GM19455 (cell line): ENCODE results near the gene CA9.
A peak's percentile ranks its signal among the peaks of the same experiment; 100 is the strongest.

Experiments used
- ATAC-seq: cut with Tn5 transposase; IDR thresholded peaks from one replicate; pipeline ENCODE4 v1.9.1; 2021; ENCODE audit not compliant: unreplicated experiment

CA9 gene

GRCh38 chr9:35651956-35652828 is 21.5 kb upstream of the CA9 start:
- no peak for ATAC-seq

GRCh38 chr9:35652829-35653209 is 20.9 kb upstream of the CA9 start:
- ATAC-seq: no peak

GRCh38 chr9:35653611-35654010 is 20.1 kb upstream of the CA9 start:
- no peak for ATAC-seq

- no peak for ATAC-seq
Observed at GRCh38 chr9:35656348-35656747, 17.4 kb upstream of the CA9 start.

GRCh38 chr9:35656831-35657545 is 16.7 kb upstream of the CA9 start:
- no peak for ATAC-seq

- peak; percentile 86 for ATAC-seq
Observed at GRCh38 chr9:35657546-35658136, 16.1 kb upstream of the CA9 start, which contains the start of gene RMRP. Gene RMRP, minus strand, starts transcription at chr9:35658019.

- ATAC-seq: peak; percentile 62
Observed at GRCh38 chr9:35658137-35658967, 15.4 kb upstream of the CA9 start, which contains the start of gene CCDC107. Gene CCDC107, plus strand, starts transcription at chr9:35658292. Its CDS starts 88 bp downstream, at chr9:35658380.

- ATAC-seq: no peak
Observed at GRCh38 chr9:35658968-35659220, 14.8 kb upstream of the CA9 start.

- ATAC-seq: no peak
Observed at GRCh38 chr9:35659340-35659739, 14.4 kb upstream of the CA9 start.

GRCh38 chr9:35660966-35661415 is 12.7 kb upstream of the CA9 start:
- ATAC-seq: no peak

- ATAC-seq: no peak
Observed at GRCh38 chr9:35661756-35662350, 11.9 kb upstream of the CA9 start.

- ATAC-seq: no peak
Observed at GRCh38 chr9:35662437-35662836, 11.3 kb upstream of the CA9 start.

- peak; percentile 66 for ATAC-seq
Observed at GRCh38 chr9:35664531-35665470, 8.9 kb upstream of the CA9 start, which contains the start of gene ARHGEF39. Gene ARHGEF39, minus strand, starts transcription at chr9:35665195. Its CDS starts 26 bp downstream, at chr9:35665169.

GRCh38 chr9:35665471-35665818 is 8.3 kb upstream of the CA9 start:
- ATAC-seq: no peak

- ATAC-seq: no peak
Observed at GRCh38 chr9:35666045-35666444, 7.7 kb upstream of the CA9 start.

GRCh38 chr9:35666549-35666948 is 7.2 kb upstream of the CA9 start:
- ATAC-seq: no peak

- no peak for ATAC-seq
Observed at GRCh38 chr9:35667939-35668338, 5.8 kb upstream of the CA9 start.

GRCh38 chr9:35669331-35670145 is 4.2 kb upstream of the CA9 start:
- no peak for ATAC-seq

- ATAC-seq: no peak
Observed at GRCh38 chr9:35674025-35674361, 265 bp downstream of the CA9 start.
